ENCODE results near the gene RAB3A. TPM values are rescaled to one million over a fixed set of nuclear protein-coding genes. Genes with fewer than 3 reads are reported as not detected.

The RAB3A gene
- 1 to 10 TPM; 5.2 to 7.8 (median 7.6) TPM for total RNA-seq
- total RNA-seq (2013): 3.0 TPM

GRCh38 chr19:18203863-18204393, at the start of gene RAB3A:
TSS of gene RAB3A (minus strand) at chr19:18204042. CDS start at chr19:18202740, 1,302 bp downstream.
- intact Hi-C loops (cut with micrococcal nuclease): loop anchor here (1.0 kb wide), 1 partner anchor 12 kb away; no protein-coding TSS in a partner anchor
- Mint-ChIP-seq H3K27me3 (ENCODE audit: low read depth in 2 of 2) (peaks cover 4 to 9% of the 10 kb centered on the region in 2 donors), H3K36me3 (no peaks in the 10 kb centered on the region), H3K4me1 (peaks cover 23 to 32% of the 10 kb centered on the region in 2 donors), H3K4me3 (peak within 1 kb of the TSS; percentile 97), H3K27ac (peak within 1 kb of the TSS; percentile 92 to 96), H3K9me3 (no peaks in the 10 kb centered on the region)
- Histone ChIP-seq H3K27me3 (ENCODE audit: control insufficient read depth, insufficient read depth, low read length) (peaks cover 2% of the 10 kb centered on the region), H3K4me3 (ENCODE audit: low read length) (peak within 1 kb of the TSS; percentile 79), H3K9me3 (ENCODE audit: control insufficient read depth, insufficient read depth, low read length) (no peaks in the 10 kb centered on the region), H3K4me1 (ENCODE audit: control insufficient read depth, insufficient read depth, low read length) (peaks cover 27% of the 10 kb centered on the region), H3K27ac (ENCODE audit: low read length) (peak within 1 kb of the TSS; percentile 81), H3K36me3 (ENCODE audit: control insufficient read depth, insufficient read depth, low read length) (no peaks in the 10 kb centered on the region)
- WGBS (ENCODE audit: insufficient coverage): under 1% methylated on average over 50 of the region's 50 CpGs
- ATAC-seq (peak; percentile 90 to 98 (median 91)), DNase-seq (peak; percentile 98 to 100)
- TF ChIP-seq CTCF (IDR thresholded peaks at IDR 0.05): no peak

GRCh38 chr19:18253130-18253529, 49.3 kb upstream of the RAB3A start:
- no peak overlapping the region for H3K4me3 ChIP-seq (ENCODE audit: low read length)

GRCh38 chr19:18252370-18252717, 48.5 kb upstream of the RAB3A start:
- H3K4me1 ChIP-seq (ENCODE audit: control insufficient read depth, insufficient read depth, low read length): peaks cover 14% of the 10 kb centered on the region
- H3K27me3 Mint-ChIP-seq (ENCODE audit: low read depth in 2 of 2): peaks cover 16 to 25% of the 10 kb centered on the region in 2 donors
- DNase-seq (no peak), ATAC-seq (no peak)
- intact Hi-C loops (cut with micrococcal nuclease): loop anchor here (5.0 kb wide), 2 partner anchors 90 to 315 kb away; no protein-coding TSS in a partner anchor
- H3K36me3 Mint-ChIP-seq: no peaks in the 10 kb centered on the region
- 81% methylated on average over 7 of the region's 7 CpGs for WGBS (ENCODE audit: insufficient coverage)
- H3K4me3 Mint-ChIP-seq: no peak overlapping the region
- TF ChIP-seq CTCF (IDR thresholded peaks at IDR 0.05): no peak
- H3K4me3 ChIP-seq (ENCODE audit: low read length): no peak overlapping the region
- H3K27ac ChIP-seq (ENCODE audit: low read length): no peak overlapping the region
- H3K9me3 Mint-ChIP-seq: no peaks in the 10 kb centered on the region
- no peak overlapping the region for H3K27ac Mint-ChIP-seq
- H3K4me1 Mint-ChIP-seq: peaks cover 0 to 5% of the 10 kb centered on the region in 2 donors
- no peaks in the 10 kb centered on the region for H3K9me3 ChIP-seq (ENCODE audit: control insufficient read depth, insufficient read depth, low read length)
- H3K27me3 ChIP-seq (ENCODE audit: control insufficient read depth, insufficient read depth, low read length): no peaks in the 10 kb centered on the region
- no peaks in the 10 kb centered on the region for H3K36me3 ChIP-seq (ENCODE audit: control insufficient read depth, insufficient read depth, low read length)

More at GRCh38 chr19:18253130-18253529, 49.3 kb upstream of the RAB3A start:
- Mint-ChIP-seq H3K27me3 (ENCODE audit: low read depth in 2 of 2) (peaks cover 16 to 25% of the 10 kb centered on the region in 2 donors), H3K4me3 (no peak overlapping the region), H3K36me3 (no peaks in the 10 kb centered on the region), H3K9me3 (no peaks in the 10 kb centered on the region), H3K27ac (no peak overlapping the region), H3K4me1 (peaks cover 0 to 5% of the 10 kb centered on the region in 2 donors)
- H3K36me3 ChIP-seq (ENCODE audit: control insufficient read depth, insufficient read depth, low read length): no peaks in the 10 kb centered on the region
- no peaks in the 10 kb centered on the region for H3K9me3 ChIP-seq (ENCODE audit: control insufficient read depth, insufficient read depth, low read length)
- ATAC-seq: no peak
- no peaks in the 10 kb centered on the region for H3K27me3 ChIP-seq (ENCODE audit: control insufficient read depth, insufficient read depth, low read length)
- intact Hi-C loops (cut with micrococcal nuclease): loop anchor here (5.0 kb wide), 2 partner anchors 91 to 316 kb away; no protein-coding TSS in a partner anchor
- WGBS (ENCODE audit: insufficient coverage): 84% methylated on average over 4 of the region's 4 CpGs
- peaks cover 14% of the 10 kb centered on the region for H3K4me1 ChIP-seq (ENCODE audit: control insufficient read depth, insufficient read depth, low read length)
- DNase-seq: no peak
- no peak overlapping the region for H3K27ac ChIP-seq (ENCODE audit: low read length)
- no peak for TF ChIP-seq CTCF (IDR thresholded peaks at IDR 0.05)
